Loucy (cell line): ENCODE results near the gene ARHGAP25.
A peak's percentile ranks its signal among the peaks of the same experiment; 100 is the strongest.

Source experiments
- H2AFZ ChIP-seq: fragments of 200-600 bp; sonication (generic); 2 replicates; pipeline ENCODE4 v1.6.0; 2016; ENCODE audit warnings: antibody characterized with exemption, mild to moderate bottlenecking, low read length, moderate library complexity
- H3F3A ChIP-seq: fragments of 200-600 bp; 2 replicates; pipeline ENCODE4 v1.6.0; 2016; ENCODE audit warnings: antibody characterized with exemption, low read depth, mild to moderate bottlenecking
- H3K27me3 ChIP-seq: fragments of 200-600 bp; sonication (generic); 2 replicates; pipeline ENCODE4 v1.6.1; 2014; ENCODE audit warnings: low read length, mild to moderate bottlenecking; ENCODE audit not compliant: insufficient read depth, poor library complexity, severe bottlenecking
- H3K36me3 ChIP-seq: fragments of 200-600 bp; sonication (generic); 2 replicates; pipeline ENCODE4 v1.6.1; 2016; ENCODE audit warnings: low read length; ENCODE audit not compliant: insufficient read depth
- H3K4me1 ChIP-seq: fragments of 200-600 bp; sonication (generic); 2 replicates; pipeline ENCODE4 v1.5.1; 2014; ENCODE audit warnings: low read length, mild to moderate bottlenecking; ENCODE audit not compliant: insufficient read depth, poor library complexity, severe bottlenecking
- H3K4me2 ChIP-seq: fragments of 200-600 bp; sonication (generic); 2 replicates; pipeline ENCODE4 v1.6.0; 2014; ENCODE audit warnings: antibody characterized with exemption, low read length, low read depth, mild to moderate bottlenecking; ENCODE audit not compliant: poor library complexity, severe bottlenecking
- H3K4me3 ChIP-seq: fragments of 200-600 bp; sonication (generic); 2 replicates; pipeline ENCODE4 v1.5.1; 2014; ENCODE audit warnings: low read length, mild to moderate bottlenecking, mixed read lengths; ENCODE audit not compliant: poor library complexity, severe bottlenecking
- H3K79me2 ChIP-seq: fragments of 200-600 bp; sonication (generic); 2 replicates; pipeline ENCODE4 v1.6.1; 2014; ENCODE audit warnings: low read length; ENCODE audit not compliant: insufficient read depth
- H3K9ac ChIP-seq: fragments of 200-600 bp; sonication (generic); 2 replicates; pipeline ENCODE4 v1.6.0; 2014; ENCODE audit warnings: mild to moderate bottlenecking, low read depth, low read length, moderate library complexity; ENCODE audit not compliant: poor library complexity, severe bottlenecking
- H3K9me2 ChIP-seq: fragments of 200-600 bp; sonication (generic); replicated peaks from 2 replicates; pipeline ENCODE4 v1.6.1; 2016; ENCODE audit warnings: low read depth, low read length, mixed read lengths
- H3K9me3 ChIP-seq: fragments of 200-600 bp; sonication (generic); 2 replicates; pipeline ENCODE4 v1.6.1; 2014; ENCODE audit warnings: mild to moderate bottlenecking, antibody characterized with exemption, low read length, low read depth; ENCODE audit not compliant: insufficient read depth
- H4K20me1 ChIP-seq: fragments of 200-600 bp; sonication (generic); 2 replicates; pipeline ENCODE4 v1.6.0; 2014; ENCODE audit warnings: antibody characterized with exemption, low read length, mild to moderate bottlenecking; ENCODE audit not compliant: insufficient read depth, poor library complexity, severe bottlenecking
- EZH2phosphoT487 ChIP-seq: fragments of 200-600 bp; IDR thresholded peaks from 2 replicates; pipeline ENCODE4 v1.6.1; 2018; ENCODE audit warnings: antibody characterized with exemption, mild to moderate bottlenecking, moderate library complexity, borderline replicate concordance
- TF ChIP-seq, protein P1 (sequence below): fragments of 200-600 bp; sonication (generic); conservative IDR thresholded peaks from 2 replicates; pipeline ENCODE4 v1.5.1; 2014; ENCODE audit warnings: mild to moderate bottlenecking, antibody characterized with exemption, low read length

Gene ARHGAP25

DNA sequence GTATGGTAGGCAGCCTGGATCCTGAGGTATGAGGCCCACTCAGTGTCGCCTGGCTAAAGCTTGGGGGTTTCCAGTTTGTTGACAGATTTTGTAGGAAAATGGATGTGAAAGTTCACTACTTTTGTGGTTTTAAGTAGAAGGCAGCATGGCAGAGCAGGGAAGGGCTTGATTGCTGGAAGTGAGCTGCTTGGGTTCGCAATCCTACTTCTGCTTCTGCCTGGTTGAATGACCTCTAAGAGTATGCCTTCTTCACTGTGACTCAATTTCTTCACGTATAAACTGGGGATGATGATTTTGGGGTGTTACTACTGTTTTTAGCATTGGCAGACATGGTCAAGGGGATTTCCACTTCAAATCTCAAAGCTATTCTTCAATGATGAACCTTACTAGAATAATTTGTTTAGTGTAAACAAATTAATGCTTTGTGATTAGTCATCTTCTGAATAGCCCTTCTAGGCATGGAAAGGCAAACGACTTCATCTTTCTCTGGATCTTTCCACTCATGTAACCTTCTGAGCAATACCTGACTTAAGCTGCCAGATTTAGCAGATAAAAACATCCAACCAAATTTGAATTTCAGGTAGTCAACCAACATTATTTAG lies 123.3 kb downstream of the ARHGAP25 start:
- H3K4me1 ChIP-seq, result peaks cover 30% of the 10 kb centered on the region
- H3K9me3 ChIP-seq, result no peaks in the 10 kb centered on the region
- no peaks in the 10 kb centered on the region for H3F3A ChIP-seq
- TF ChIP-seq, protein P1, sequence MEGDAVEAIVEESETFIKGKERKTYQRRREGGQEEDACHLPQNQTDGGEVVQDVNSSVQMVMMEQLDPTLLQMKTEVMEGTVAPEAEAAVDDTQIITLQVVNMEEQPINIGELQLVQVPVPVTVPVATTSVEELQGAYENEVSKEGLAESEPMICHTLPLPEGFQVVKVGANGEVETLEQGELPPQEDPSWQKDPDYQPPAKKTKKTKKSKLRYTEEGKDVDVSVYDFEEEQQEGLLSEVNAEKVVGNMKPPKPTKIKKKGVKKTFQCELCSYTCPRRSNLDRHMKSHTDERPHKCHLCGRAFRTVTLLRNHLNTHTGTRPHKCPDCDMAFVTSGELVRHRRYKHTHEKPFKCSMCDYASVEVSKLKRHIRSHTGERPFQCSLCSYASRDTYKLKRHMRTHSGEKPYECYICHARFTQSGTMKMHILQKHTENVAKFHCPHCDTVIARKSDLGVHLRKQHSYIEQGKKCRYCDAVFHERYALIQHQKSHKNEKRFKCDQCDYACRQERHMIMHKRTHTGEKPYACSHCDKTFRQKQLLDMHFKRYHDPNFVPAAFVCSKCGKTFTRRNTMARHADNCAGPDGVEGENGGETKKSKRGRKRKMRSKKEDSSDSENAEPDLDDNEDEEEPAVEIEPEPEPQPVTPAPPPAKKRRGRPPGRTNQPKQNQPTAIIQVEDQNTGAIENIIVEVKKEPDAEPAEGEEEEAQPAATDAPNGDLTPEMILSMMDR, result no peak
- no peak for TF ChIP-seq EZH2phosphoT487
- no peak overlapping the region for H3K4me3 ChIP-seq
- no peaks in the 10 kb centered on the region for H4K20me1 ChIP-seq
- no peak overlapping the region for H3K9ac ChIP-seq
- no peaks in the 10 kb centered on the region for H3K9me2 ChIP-seq
- H3K79me2 ChIP-seq, result no peaks in the 10 kb centered on the region
- no peaks in the 10 kb centered on the region for H3K27me3 ChIP-seq
- no peaks in the 10 kb centered on the region for H3K36me3 ChIP-seq
- H3K4me2 ChIP-seq, result no peak overlapping the region
- H2AFZ ChIP-seq, result peak overlapping the region; percentile 9; the same call in 1 of the 2 replicates

DNA sequence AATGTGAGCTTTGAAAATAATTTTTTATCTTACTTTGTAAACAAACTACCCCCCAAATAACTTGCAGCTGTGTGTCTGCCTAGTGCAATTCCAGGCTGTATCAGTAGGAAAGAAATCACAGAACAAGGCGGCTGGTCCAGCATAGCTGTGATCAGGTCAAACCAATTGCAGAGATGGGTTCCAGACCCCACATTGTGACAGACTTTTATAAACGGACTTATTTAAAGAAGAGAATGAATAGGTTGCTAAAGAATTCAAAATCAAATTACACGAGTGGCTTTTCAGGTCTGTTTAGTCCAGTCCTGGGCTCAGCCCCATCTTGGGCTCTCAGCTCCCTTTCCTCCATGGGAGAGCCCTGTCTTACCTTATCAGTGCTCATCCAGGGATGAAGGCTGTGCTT lies 125.5 kb downstream of the ARHGAP25 start:
- peaks cover 30% of the 10 kb centered on the region for H3K4me1 ChIP-seq
- no peak for TF ChIP-seq EZH2phosphoT487
- TF ChIP-seq, protein P1, result no peak
- H3K9me2 ChIP-seq, result no peaks in the 10 kb centered on the region
- no peaks in the 10 kb centered on the region for H3K79me2 ChIP-seq
- no peaks in the 10 kb centered on the region for H3K9me3 ChIP-seq
- no peaks in the 10 kb centered on the region for H3F3A ChIP-seq
- no peaks in the 10 kb centered on the region for H3K27me3 ChIP-seq
- no peak overlapping the region for H2AFZ ChIP-seq
- H4K20me1 ChIP-seq, result no peaks in the 10 kb centered on the region
- H3K4me2 ChIP-seq, result no peak overlapping the region
- H3K4me3 ChIP-seq, result no peak overlapping the region
- no peaks in the 10 kb centered on the region for H3K36me3 ChIP-seq
- H3K9ac ChIP-seq, result no peak overlapping the region

DNA sequence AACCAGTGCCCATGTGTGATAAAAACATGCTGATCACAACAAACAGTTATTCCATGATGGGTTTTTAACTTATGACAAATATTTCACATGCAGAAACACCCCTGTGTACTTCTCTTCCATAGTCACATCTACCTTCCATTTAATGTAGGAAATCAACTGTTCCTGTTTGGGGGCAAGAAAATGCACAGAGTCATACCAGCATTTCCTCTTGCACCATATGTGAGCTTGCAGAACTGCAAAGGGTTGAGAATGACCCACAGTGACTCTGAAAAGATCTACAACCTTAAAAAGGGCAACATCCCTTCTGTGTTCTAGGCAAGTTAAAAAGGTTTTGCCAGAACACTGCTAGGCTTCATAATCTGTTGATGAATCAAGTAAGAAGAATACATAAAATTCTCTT lies 126.7 kb downstream of the ARHGAP25 start:
- Histone ChIP-seq H3K4me1 (peaks cover 27% of the 10 kb centered on the region), H3F3A (no peaks in the 10 kb centered on the region), H3K9ac (no peak overlapping the region), H3K4me3 (no peak overlapping the region), H3K9me2 (no peaks in the 10 kb centered on the region), H3K36me3 (no peaks in the 10 kb centered on the region), H3K4me2 (no peak overlapping the region), H3K9me3 (no peaks in the 10 kb centered on the region), H4K20me1 (no peaks in the 10 kb centered on the region), H3K27me3 (no peaks in the 10 kb centered on the region), H2AFZ (no peak overlapping the region), H3K79me2 (no peaks in the 10 kb centered on the region)
- TF ChIP-seq, protein P1, result no peak
